Stimulated activated CD4-positive, alpha-beta T cell treated with anti-CD3 and anti-CD28 coated beads, Interleukin-4, amount 100 ng/mL, for 48 hours (primary cell): ENCODE measurements around the gene HDDC2.

ENCODE experiments used
- DNase-seq, 2 donors: peaks; one replicate each; pipeline ENCODE4 v3.0.0-alpha.2; 2020; ENCODE audit warnings: low read depth in 2 of 2

HDDC2 gene

DNA sequence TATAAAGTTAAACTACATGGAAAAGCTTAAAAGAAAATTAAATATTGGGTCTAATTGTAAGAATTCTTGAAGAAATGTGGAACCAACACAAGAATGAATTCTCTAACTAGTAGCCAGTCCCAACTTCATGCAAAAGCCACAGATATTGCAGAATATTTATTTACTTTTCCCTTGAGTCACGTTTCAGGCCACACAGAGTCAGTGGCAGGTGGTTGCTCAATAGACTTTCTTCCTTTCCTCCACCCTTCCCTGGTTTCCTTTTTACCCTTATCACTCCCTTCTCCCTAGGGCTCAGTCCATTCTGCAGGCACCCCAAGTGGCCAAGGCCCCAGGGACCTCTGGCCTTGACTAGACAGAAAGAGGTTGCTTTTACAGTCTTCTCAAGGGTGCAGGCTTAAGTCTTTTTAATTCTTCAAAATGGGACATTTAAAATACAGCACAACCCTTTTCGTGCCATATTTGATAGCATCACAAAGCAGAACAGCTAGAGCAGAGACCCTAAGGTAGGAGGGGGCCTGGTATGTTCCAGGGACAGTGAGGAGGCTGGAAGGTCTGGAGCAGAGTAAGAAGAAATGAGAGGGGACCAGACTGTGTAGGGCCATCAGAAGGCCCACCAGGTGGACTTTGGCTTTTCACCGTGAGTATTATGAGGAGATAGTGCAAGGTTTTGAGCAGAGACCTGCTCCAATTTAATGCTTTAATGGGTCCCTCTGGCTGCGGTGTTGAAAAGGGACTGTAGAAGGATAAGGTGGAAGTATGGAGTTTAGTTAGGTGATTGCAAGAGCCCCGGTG is 65.0 kb downstream of the HDDC2 start:
- no peak for DNase-seq

DNA sequence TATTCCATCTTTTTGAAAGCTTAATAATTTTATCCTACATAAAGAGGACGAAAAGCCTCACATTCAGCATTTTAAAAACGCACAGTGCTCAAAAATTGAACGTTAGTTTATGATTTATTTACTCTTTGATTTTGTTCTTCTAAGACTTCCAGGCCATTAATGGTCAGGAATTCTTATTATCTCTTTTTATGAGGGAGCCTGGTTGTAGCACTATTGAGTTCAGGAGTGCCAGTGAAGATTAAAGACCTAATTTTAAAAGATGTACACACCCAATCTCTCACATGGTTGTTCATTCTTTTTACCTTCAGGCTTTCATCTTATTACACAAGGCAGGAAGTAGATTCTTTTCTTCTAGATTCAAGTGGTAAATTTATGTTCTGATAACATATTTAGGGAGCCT is 68.6 kb downstream of the HDDC2 start:
- no peak for DNase-seq

GRCh38 chr6:125232466-125232865 is 69.3 kb downstream of the HDDC2 start:
- DNase-seq: no peak

GRCh38 chr6:125231574-125232343 is 70.0 kb downstream of the HDDC2 start:
- DNase-seq: no peak

DNA sequence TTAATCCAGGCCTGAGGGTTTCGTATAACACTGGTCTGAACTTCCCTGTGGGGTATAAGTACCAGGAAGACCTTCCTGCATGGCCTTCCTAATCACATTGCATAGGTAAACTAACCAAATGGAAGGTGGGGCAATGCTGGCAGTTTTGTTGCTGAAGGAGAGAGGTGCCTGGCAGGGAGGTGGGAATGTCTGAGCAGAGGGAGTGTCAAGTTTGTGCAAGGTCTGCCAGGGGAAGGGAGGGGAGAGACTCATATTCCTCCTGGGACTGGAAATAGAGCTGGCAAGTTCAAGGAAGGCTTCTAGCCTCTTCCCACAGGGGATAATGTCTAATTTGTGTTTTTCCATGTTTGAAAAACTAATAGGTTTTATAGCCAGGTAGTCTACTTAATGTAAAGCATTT is 70.6 kb downstream of the HDDC2 start:
- DNase-seq: no peak

DNA sequence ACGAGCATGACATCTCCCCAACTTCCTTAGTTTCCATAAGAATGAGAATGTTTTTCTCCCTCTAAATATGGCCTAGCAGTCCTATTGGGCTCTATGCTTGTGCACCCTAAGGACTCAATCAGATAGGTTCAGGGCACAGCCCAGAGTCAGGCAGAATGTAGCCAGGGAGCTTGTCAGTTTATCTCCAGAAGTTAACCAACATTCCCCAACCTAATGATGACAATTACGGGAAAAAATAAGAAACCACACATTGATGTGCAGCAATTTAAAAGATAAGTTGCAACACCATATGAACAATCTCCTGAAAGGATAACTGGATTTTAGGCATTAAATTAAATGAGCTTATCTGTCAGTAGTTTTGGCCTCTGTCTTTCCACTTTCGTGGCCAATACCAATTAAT is 71.1 kb downstream of the HDDC2 start:
- no peak for DNase-seq

DNA sequence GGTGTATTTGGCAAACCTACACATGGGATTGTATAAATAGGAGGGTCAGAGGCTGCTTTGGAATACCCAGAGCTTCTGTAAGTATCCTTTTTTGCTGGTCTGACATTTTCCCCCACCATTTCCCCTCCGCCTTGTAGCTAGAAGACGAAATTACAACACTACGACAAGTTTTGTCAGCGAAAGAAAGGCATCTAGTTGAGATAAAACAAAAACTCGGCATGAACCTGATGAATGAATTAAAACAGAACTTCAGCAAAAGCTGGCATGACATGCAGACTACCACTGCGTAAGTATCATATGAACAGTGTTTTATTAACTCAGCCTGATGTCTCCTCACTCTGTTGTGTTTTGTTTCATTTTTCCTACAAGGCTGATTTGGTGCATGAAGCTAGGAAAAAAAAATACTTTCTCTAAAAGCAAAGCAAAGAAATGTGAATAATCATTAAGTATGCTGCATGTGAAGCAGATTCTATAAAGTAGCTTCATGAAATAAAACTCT is 72.7 kb downstream of the HDDC2 start:
- DNase-seq: no peak

- DNase-seq: no peak
Observed at GRCh38 chr6:125227244-125227643, 74.5 kb downstream of the HDDC2 start.
